Measurements from ENCODE around the gene RENBP.

- TF ChIP-seq CTCF (IDR thresholded peaks at IDR 0.05; ENCODE audit: low read length) (peak; percentile 27), EZH2phosphoT487 (IDR thresholded peaks at IDR 0.05; ENCODE audit: low read length) (no peak), EZH2 (optimal IDR thresholded peaks at IDR 0.05; ENCODE audit: low read depth, low read length) (no peak)
Observed at GRCh38 chrX:153924149-153924861, 20.1 kb downstream of the RENBP start.

All from MM.1S (cell line).